ENCODE results near the gene EPB41L4A. TPM values are rescaled to one million over a fixed set of nuclear protein-coding genes. Genes with fewer than 3 reads are reported as not detected.

The EPB41L4A gene
- polyA plus RNA-seq, 1 donor from 2014 or later: 7.4 TPM

- H3K27me3 ChIP-seq (ENCODE audit: insufficient read depth, low read depth, low read length): no peaks in the 10 kb centered on the region
- no peak overlapping the region for H3K4me3 ChIP-seq (ENCODE audit: low read length)
- no peaks in the 10 kb centered on the region for H3K9me3 ChIP-seq (ENCODE audit: low read length)
- no peak overlapping the region for H3K27ac ChIP-seq (ENCODE audit: low read length)
- H3K4me2 ChIP-seq (ENCODE audit: low read length): no peak overlapping the region
- TF ChIP-seq RAD21 (conservative IDR thresholded peaks at IDR 0.05): peak; percentile 83
- TF ChIP-seq EZH2 (IDR thresholded peaks at IDR 0.05; ENCODE audit: borderline replicate concordance, insufficient read depth, low read length, poor library complexity, severe bottlenecking): no peak
- no peak for TF ChIP-seq POLR2AphosphoS5 (IDR thresholded peaks at IDR 0.05)
- no peak for TF ChIP-seq EP300 (conservative IDR thresholded peaks at IDR 0.05; ENCODE audit: poor library complexity, severe bottlenecking)
- TF ChIP-seq TAF1 (IDR thresholded peaks at IDR 0.05; ENCODE audit: low read depth): no peak
- peak; percentile 82 for TF ChIP-seq CTCF (IDR thresholded peaks at IDR 0.05; ENCODE audit: poor library complexity, severe bottlenecking)
- TF ChIP-seq SMC3 (conservative IDR thresholded peaks at IDR 0.05; ENCODE audit: poor library complexity): peak; percentile 88
- no peak for TF ChIP-seq REST (IDR thresholded peaks at IDR 0.05; ENCODE audit: borderline replicate concordance)
- no peaks in the 10 kb centered on the region for H3K79me2 ChIP-seq (replicated peaks; ENCODE audit: insufficient read depth, low read length)
- no peak overlapping the region for H2AFZ ChIP-seq (ENCODE audit: low read depth, low read length)
- no peaks in the 10 kb centered on the region for H4K20me1 ChIP-seq (ENCODE audit: insufficient read depth)
- H3K36me3 ChIP-seq (ENCODE audit: insufficient read depth, low read length): no peaks in the 10 kb centered on the region
- no peaks in the 10 kb centered on the region for H3F3A ChIP-seq (ENCODE audit: insufficient read depth, low read length, poor library complexity, severe bottlenecking)
- H3K9ac ChIP-seq (ENCODE audit: low read length): no peak overlapping the region
- H3K9me2 ChIP-seq (ENCODE audit: insufficient read depth, low read length): no peaks in the 10 kb centered on the region
Measured at GRCh38 chr5:112174959-112175594, 244.0 kb downstream of the EPB41L4A start.

GRCh38 chr5:112165897-112166737 is 253.0 kb downstream of the EPB41L4A start:
- Histone ChIP-seq H3K9ac (ENCODE audit: low read length) (no peak overlapping the region), H3K9me2 (ENCODE audit: insufficient read depth, low read length) (no peaks in the 10 kb centered on the region)

More at GRCh38 chr5:112165897-112166737, 253.0 kb downstream of the EPB41L4A start:
- H3K27me3 ChIP-seq (ENCODE audit: insufficient read depth, low read depth, low read length): no peaks in the 10 kb centered on the region
- no peak overlapping the region for H3K27ac ChIP-seq (ENCODE audit: low read length)
- H3K4me2 ChIP-seq (ENCODE audit: low read length): no peak overlapping the region
- no peaks in the 10 kb centered on the region for H4K20me1 ChIP-seq (ENCODE audit: insufficient read depth)
- no peaks in the 10 kb centered on the region for H3K9me3 ChIP-seq (ENCODE audit: low read length)
- H2AFZ ChIP-seq (ENCODE audit: low read depth, low read length): no peak overlapping the region
- peaks cover 9% of the 10 kb centered on the region for H3K36me3 ChIP-seq (ENCODE audit: insufficient read depth, low read length)
- H3F3A ChIP-seq (ENCODE audit: insufficient read depth, low read length, poor library complexity, severe bottlenecking): no peaks in the 10 kb centered on the region
- TF ChIP-seq TAF1 (IDR thresholded peaks at IDR 0.05; ENCODE audit: low read depth) (no peak), REST (IDR thresholded peaks at IDR 0.05; ENCODE audit: borderline replicate concordance) (no peak), EZH2 (IDR thresholded peaks at IDR 0.05; ENCODE audit: borderline replicate concordance, insufficient read depth, low read length, poor library complexity, severe bottlenecking) (no peak), MXI1 (conservative IDR thresholded peaks at IDR 0.05; ENCODE audit: poor library complexity, severe bottlenecking) (no peak), POLR2AphosphoS5 (IDR thresholded peaks at IDR 0.05) (no peak), SMC3 (conservative IDR thresholded peaks at IDR 0.05; ENCODE audit: poor library complexity) (no peak)
- peaks cover 19% of the 10 kb centered on the region for H3K79me2 ChIP-seq (replicated peaks; ENCODE audit: insufficient read depth, low read length)
- H3K4me3 ChIP-seq (ENCODE audit: low read length): no peak overlapping the region

Data from neural cell (in vitro differentiated cells).